H9 (cell line): ENCODE data around the gene STBD1. TPM values are rescaled to one million over a fixed set of nuclear protein-coding genes. Genes with fewer than 3 reads are reported as not detected.

Experiments used
- DNase-seq: peaks from one replicate; pipeline ENCODE4 v3.0.0-alpha.2; 2017
- H2AFZ ChIP-seq: one replicate; pipeline ENCODE4 v1.6.1; 2013; ENCODE audit warnings: mild to moderate bottlenecking, low read length, control low read depth, moderate library complexity
- H2AK5ac ChIP-seq: 2 replicates; pipeline ENCODE4 v1.6.1; 2013; ENCODE audit warnings: low read length, control low read depth, mixed read lengths; ENCODE audit not compliant: insufficient read length
- H2BK120ac ChIP-seq: one replicate; pipeline ENCODE4 v1.6.1; 2013; ENCODE audit warnings: low read depth, mild to moderate bottlenecking, low read length, control low read depth, inconsistent platforms; ENCODE audit not compliant: poor library complexity, severe bottlenecking
- H2BK12ac ChIP-seq: 2 replicates; pipeline ENCODE4 v1.6.1; 2013; ENCODE audit warnings: low read length, control low read depth, mixed read lengths, low read depth; ENCODE audit not compliant: insufficient read length
- H2BK15ac ChIP-seq: 2 replicates; pipeline ENCODE4 v1.6.1; 2013; ENCODE audit warnings: low read depth, low read length, control low read depth
- H2BK20ac ChIP-seq: one replicate; pipeline ENCODE4 v1.6.1; 2013; ENCODE audit warnings: low read depth, mild to moderate bottlenecking, low read length, control low read depth, inconsistent platforms; ENCODE audit not compliant: poor library complexity, severe bottlenecking
- H2BK5ac ChIP-seq: 2 replicates; pipeline ENCODE4 v1.6.1; 2013; ENCODE audit warnings: low read length, control low read depth, mixed read lengths; ENCODE audit not compliant: insufficient read length
- H3K14ac ChIP-seq: 2 replicates; pipeline ENCODE4 v1.6.1; 2013; ENCODE audit warnings: low read length, control low read depth; ENCODE audit not compliant: insufficient read depth
- H3K18ac ChIP-seq: 2 replicates; pipeline ENCODE4 v1.6.1; 2013; ENCODE audit warnings: low read depth, mild to moderate bottlenecking, mixed read lengths, low read length, control low read depth; ENCODE audit not compliant: insufficient read length
- H3K23ac ChIP-seq: 2 replicates; pipeline ENCODE4 v1.6.1; 2013; ENCODE audit warnings: low read length, control low read depth, mixed read lengths, low read depth; ENCODE audit not compliant: insufficient read length
- H3K23me2 ChIP-seq: 2 replicates; pipeline ENCODE4 v1.6.1; 2013; ENCODE audit warnings: low read depth, mild to moderate bottlenecking, mixed read lengths, low read length, control low read depth; ENCODE audit not compliant: insufficient read length, poor library complexity, severe bottlenecking
- H3K27ac ChIP-seq: 2 replicates; pipeline ENCODE4 v1.5.1; 2013; ENCODE audit warnings: low read length, control low read depth, mixed read lengths, low read depth; ENCODE audit not compliant: insufficient read length
- H3K27me3 ChIP-seq: 2 replicates; pipeline ENCODE4 v1.6.1; 2013; ENCODE audit warnings: low read length, control low read depth, inconsistent platforms; ENCODE audit not compliant: insufficient read depth
- H3K4ac ChIP-seq: 2 replicates; pipeline ENCODE4 v1.6.1; 2013; ENCODE audit warnings: low read depth, mild to moderate bottlenecking, control low read depth, inconsistent platforms, low read length, moderate library complexity
- H3K4me1 ChIP-seq: 2 replicates; pipeline ENCODE4 v1.6.1; 2013; ENCODE audit warnings: low read length, control low read depth, inconsistent platforms; ENCODE audit not compliant: insufficient read depth
- H3K4me2 ChIP-seq: 2 replicates; pipeline ENCODE4 v1.6.1; 2013; ENCODE audit warnings: low read length, control low read depth, mixed read lengths; ENCODE audit not compliant: insufficient read length, insufficient read depth
- H3K56ac ChIP-seq: 2 replicates; pipeline ENCODE4 v1.6.1; 2013; ENCODE audit warnings: low read depth, mild to moderate bottlenecking, mixed read lengths, low read length, control low read depth; ENCODE audit not compliant: insufficient read length
- H3K79me1 ChIP-seq: 2 replicates; pipeline ENCODE4 v1.6.1; 2013; ENCODE audit warnings: low read depth, mild to moderate bottlenecking, moderate library complexity, low read length, control low read depth, inconsistent platforms; ENCODE audit not compliant: insufficient read depth, poor library complexity, severe bottlenecking
- H3K79me2 ChIP-seq: 2 replicates; pipeline ENCODE4 v1.6.1; 2013; ENCODE audit warnings: low read length, control low read depth, inconsistent platforms; ENCODE audit not compliant: insufficient read depth
- H3K9ac ChIP-seq: 2 replicates; pipeline ENCODE4 v1.6.1; 2013; ENCODE audit warnings: low read length, control low read depth, mixed read lengths; ENCODE audit not compliant: insufficient read length; ENCODE audit errors: extremely low read depth
- H3K9me3 ChIP-seq: one replicate; pipeline ENCODE4 v1.6.1; 2013; ENCODE audit warnings: low read depth, low read length, inconsistent platforms; ENCODE audit not compliant: control insufficient read depth
- H3T11ph ChIP-seq: one replicate; pipeline ENCODE4 v1.6.1; 2013; ENCODE audit warnings: mild to moderate bottlenecking, low read length, control low read depth, inconsistent platforms
- H4K20me1 ChIP-seq: one replicate; pipeline ENCODE4 v1.6.1; 2013; ENCODE audit not compliant: control insufficient read depth, insufficient read length, insufficient read depth
- H4K5ac ChIP-seq: 2 replicates; pipeline ENCODE4 v1.6.1; 2013; ENCODE audit warnings: low read depth, mild to moderate bottlenecking, mixed read lengths, low read length, control low read depth; ENCODE audit not compliant: insufficient read length
- H4K8ac ChIP-seq: replicated peaks from 2 replicates; pipeline ENCODE4 v1.6.1; 2013; ENCODE audit warnings: low read length, control low read depth, mixed read lengths, low read depth; ENCODE audit not compliant: insufficient read length
- H4K91ac ChIP-seq: 2 replicates; pipeline ENCODE4 v1.6.1; 2013; ENCODE audit warnings: low read depth, mild to moderate bottlenecking, moderate library complexity, mixed read lengths, low read length, control low read depth; ENCODE audit not compliant: insufficient read length
- H3K27ac Mint-ChIP-seq, 3 experiments: 2 replicates in 2 of 3; 3 replicates in 1 of 3; pipeline ENCODE4 v1.8.0; 2020 to 2021; ENCODE audit warnings: mixed read lengths in 3 of 3, mild to moderate bottlenecking in 1 of 3, moderate library complexity in 1 of 3
- H3K27me3 Mint-ChIP-seq: 2 replicates; pipeline ENCODE4 v1.8.0; 2021; ENCODE audit warnings: low read depth, mild to moderate bottlenecking, moderate library complexity, mixed read lengths
- H3K36me3 Mint-ChIP-seq, 3 experiments: 2 replicates in 2 of 3; 3 replicates in 1 of 3; pipeline ENCODE4 v1.8.0; 2020 to 2021; ENCODE audit warnings: low read depth in 3 of 3, mixed read lengths in 3 of 3; ENCODE audit not compliant: insufficient read depth in 1 of 3
- H3K4me1 Mint-ChIP-seq, 2 experiments: 2 replicates each; pipeline ENCODE4 v1.8.0; 2020; ENCODE audit warnings: mixed read lengths in 2 of 2
- H3K4me3 Mint-ChIP-seq, 2 experiments: 2 replicates in 1 of 2; 3 replicates in 1 of 2; pipeline ENCODE4 v1.8.0; 2020 to 2021; ENCODE audit warnings: mild to moderate bottlenecking in 2 of 2, mixed read lengths in 2 of 2, moderate library complexity in 1 of 2
- H3K9me3 Mint-ChIP-seq, 2 experiments: 2 replicates in 1 of 2; 3 replicates in 1 of 2; pipeline ENCODE4 v1.8.0; 2020; ENCODE audit warnings: mild to moderate bottlenecking in 2 of 2, mixed read lengths in 2 of 2, moderate library complexity in 1 of 2
- WGBS: extraction: QIAGEN DNeasy Blood & Tissue Kit; methylation state at CpG from one replicate; pipeline ENCODE4 v1.1.7; 2013; ENCODE audit warnings: missing lambda C conversion rate, low lambda C conversion rate, mixed read lengths; ENCODE audit not compliant: insufficient read length; ENCODE audit errors: extremely low coverage; 5-methylcytosine and 5-hydroxymethylcytosine counted together
- total RNA-seq: library from RNA; stranded (reverse); gene quantifications from 2 replicates; pipeline ENCODE4 v1.2.1, GENCODE V29; 2021
- TF ChIP-seq, protein P1 (sequence below): fragments of 200-600 bp; sonication (generic); conservative IDR thresholded peaks from 3 replicates; pipeline ENCODE4 v1.8.0; 2021; ENCODE audit warnings: antibody characterized with exemption, mild to moderate bottlenecking

STBD1 gene
- total RNA-seq, 1 experiment from 2014 or later: 1.1 TPM

DNA sequence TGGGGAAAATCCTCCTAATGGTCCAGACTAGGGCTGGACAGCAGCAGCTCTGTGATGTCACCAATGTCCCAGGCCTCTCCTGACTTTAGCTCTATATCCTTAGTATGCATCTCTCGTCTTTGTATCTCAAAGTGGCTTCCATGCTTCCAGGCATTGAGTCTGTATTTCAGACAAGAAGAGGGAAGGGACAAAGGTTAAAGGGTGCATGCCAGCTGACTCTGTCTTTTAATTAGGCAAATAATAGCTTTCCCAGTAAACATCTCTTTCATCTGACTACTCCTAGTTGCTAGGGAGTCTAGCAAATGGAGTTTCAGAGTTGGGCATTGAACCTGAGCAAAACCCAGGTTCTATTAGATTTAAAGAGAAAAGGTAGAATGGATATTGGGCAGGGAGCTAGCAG, 49.6 kb upstream of the STBD1 start:
- Histone ChIP-seq H3K4ac (no peak overlapping the region), H3K79me2 (no peaks in the 10 kb centered on the region), H4K20me1 (no peaks in the 10 kb centered on the region), H3K23ac (no peak overlapping the region), H4K91ac (no peak overlapping the region), H2BK5ac (no peak overlapping the region), H2BK20ac (no peak overlapping the region), H2BK15ac (no peak overlapping the region), H2AFZ (no peak overlapping the region), H3K9ac (no peak overlapping the region), H3K4me1 (peaks cover 2% of the 10 kb centered on the region; the same call in 1 of the 2 replicates), H2AK5ac (no peak overlapping the region), H3T11ph (no peak overlapping the region), H3K27ac (no peak overlapping the region), H4K8ac (no peak overlapping the region), H3K18ac (no peak overlapping the region), H2BK12ac (no peak overlapping the region), H3K79me1 (no peaks in the 10 kb centered on the region), H3K9me3 (no peaks in the 10 kb centered on the region), H3K4me2 (no peak overlapping the region), H3K27me3 (no peaks in the 10 kb centered on the region), H3K23me2 (no peaks in the 10 kb centered on the region), H4K5ac (no peak overlapping the region), H3K14ac (no peak overlapping the region), H3K56ac (no peak overlapping the region), H2BK120ac (no peak overlapping the region)
- no peak for DNase-seq
- H3K27ac Mint-ChIP-seq: no peak overlapping the region
- TF ChIP-seq, protein P1, sequence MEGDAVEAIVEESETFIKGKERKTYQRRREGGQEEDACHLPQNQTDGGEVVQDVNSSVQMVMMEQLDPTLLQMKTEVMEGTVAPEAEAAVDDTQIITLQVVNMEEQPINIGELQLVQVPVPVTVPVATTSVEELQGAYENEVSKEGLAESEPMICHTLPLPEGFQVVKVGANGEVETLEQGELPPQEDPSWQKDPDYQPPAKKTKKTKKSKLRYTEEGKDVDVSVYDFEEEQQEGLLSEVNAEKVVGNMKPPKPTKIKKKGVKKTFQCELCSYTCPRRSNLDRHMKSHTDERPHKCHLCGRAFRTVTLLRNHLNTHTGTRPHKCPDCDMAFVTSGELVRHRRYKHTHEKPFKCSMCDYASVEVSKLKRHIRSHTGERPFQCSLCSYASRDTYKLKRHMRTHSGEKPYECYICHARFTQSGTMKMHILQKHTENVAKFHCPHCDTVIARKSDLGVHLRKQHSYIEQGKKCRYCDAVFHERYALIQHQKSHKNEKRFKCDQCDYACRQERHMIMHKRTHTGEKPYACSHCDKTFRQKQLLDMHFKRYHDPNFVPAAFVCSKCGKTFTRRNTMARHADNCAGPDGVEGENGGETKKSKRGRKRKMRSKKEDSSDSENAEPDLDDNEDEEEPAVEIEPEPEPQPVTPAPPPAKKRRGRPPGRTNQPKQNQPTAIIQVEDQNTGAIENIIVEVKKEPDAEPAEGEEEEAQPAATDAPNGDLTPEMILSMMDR: no peak
- H3K4me1 Mint-ChIP-seq: peaks cover 3% of the 10 kb centered on the region in 2 experiments; a peak in 2 of 4 replicates
- no CpG with 5 or more reads among the region's 1 CpG for WGBS
- peaks cover 31% of the 10 kb centered on the region for H3K27me3 Mint-ChIP-seq
- no peaks in the 10 kb centered on the region for H3K9me3 Mint-ChIP-seq
- no peak overlapping the region for H3K4me3 Mint-ChIP-seq
- H3K36me3 Mint-ChIP-seq: no peaks in the 10 kb centered on the region
